ENCODE data around the gene HNRNPM. TPM values are rescaled to one million over a fixed set of nuclear protein-coding genes. Genes with fewer than 3 reads are reported as not detected.
"Not testable (repeated sequence)": the region's sequence is repeated elsewhere in the genome, so short reads cannot be mapped to it uniquely, and the experiment has no call there.

HNRNPM gene
- total RNA-seq, 1 experiment from 2014 or later: 118 TPM

DNA sequence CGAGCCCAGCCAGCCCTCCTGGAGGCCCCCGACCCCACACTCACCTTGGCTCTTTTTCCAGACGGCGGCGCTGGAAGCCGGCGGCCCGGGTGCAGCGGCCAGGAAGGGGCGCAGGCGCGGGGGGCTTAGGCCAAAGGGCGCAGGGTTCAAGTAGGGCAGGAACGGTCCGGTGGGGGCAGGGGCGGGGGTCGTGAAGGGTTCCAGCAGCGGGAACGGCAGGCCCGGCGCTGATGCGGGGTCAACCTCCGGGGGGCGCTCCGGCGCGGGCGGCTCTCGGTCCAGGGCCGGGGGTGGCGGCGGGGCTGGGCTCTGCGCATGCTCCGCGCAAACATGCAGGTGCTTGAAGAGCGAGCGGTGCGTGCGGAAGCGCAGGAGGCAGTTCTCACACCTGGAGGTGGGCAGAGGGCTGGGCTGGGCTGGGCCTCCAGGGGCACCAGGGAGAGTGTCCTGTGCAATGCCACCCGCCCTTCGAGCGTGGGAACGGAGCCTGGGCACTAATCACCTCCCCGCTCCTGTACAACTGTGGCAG lies 66.9 kb downstream of the HNRNPM start:
- DNase-seq (ENCODE audit: low read depth): no peak

DNA sequence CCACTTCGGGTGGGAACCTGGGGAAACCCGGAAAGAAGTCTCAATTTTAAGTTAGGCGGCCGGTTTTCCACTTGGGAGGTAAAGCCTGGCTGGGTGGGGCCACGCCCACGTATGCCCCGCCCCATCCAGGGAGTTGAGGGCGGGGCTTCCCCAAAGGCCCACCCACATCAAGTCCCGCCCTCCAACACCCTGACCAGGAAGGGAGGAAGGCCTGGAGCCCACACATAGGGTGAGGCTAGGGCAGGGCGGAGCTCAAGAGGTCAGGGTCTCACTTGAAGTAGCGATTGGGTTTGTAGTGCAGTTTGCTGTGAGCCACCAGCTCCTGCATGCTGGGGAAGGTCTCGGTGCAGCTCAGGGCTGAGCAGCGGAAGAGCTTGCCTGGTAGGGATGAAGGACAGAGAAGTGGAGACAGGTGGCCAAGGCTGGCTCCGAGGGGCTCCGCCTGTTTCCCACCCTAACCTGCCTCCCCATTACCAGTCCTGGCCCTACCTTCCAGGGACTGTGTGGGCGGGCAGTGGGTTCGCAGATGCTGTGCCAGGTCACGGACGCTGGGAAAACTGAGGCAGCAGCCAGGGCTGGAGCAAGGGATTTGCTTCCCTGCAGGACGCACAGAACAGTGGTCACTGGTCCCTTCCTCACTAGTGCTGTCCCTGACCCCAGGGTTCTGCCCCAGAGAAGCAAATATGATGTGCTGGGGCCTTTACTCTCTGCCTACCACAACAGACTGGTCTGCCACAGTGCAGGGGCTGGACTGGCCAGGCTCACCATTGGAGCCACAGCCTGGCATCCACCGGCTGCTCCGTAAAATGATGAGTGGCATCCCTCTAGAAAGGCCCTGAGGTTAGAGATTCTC lies 67.6 kb downstream of the HNRNPM start:
- DNase-seq (ENCODE audit: low read depth): peak; percentile 20

DNA sequence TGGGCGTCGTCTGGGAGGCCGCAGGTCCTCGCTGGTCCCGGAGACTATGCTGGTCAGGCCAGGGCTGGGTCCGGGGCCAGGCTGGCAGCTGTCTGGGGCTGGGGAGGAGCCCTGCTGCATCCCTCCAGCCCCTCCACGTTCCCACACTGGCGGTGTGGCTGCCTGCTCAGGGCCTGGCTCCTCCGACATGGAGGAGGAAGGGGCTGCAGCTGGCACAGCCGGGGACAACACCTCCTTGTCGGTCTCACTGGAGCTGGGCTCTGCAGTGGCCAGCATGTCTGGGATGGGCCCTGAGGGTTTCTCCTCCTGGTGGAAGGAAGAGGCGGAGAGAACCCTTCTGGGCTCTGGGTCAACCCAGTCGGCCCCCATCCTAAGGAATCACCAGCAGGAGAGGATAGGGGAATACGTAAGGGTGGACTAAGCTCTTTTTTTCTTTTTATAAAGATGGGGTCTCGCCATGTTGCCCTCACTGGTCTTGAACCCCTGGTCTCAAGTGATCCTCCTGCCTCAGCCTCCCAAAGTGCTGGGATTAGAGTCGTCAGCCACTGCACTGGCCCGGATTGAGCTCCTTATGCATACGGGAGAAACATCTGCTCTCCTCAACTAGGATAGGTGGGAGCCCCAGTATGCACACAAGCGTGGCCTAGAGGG lies 68.4 kb downstream of the HNRNPM start:
- no peak for DNase-seq (ENCODE audit: low read depth)

DNA sequence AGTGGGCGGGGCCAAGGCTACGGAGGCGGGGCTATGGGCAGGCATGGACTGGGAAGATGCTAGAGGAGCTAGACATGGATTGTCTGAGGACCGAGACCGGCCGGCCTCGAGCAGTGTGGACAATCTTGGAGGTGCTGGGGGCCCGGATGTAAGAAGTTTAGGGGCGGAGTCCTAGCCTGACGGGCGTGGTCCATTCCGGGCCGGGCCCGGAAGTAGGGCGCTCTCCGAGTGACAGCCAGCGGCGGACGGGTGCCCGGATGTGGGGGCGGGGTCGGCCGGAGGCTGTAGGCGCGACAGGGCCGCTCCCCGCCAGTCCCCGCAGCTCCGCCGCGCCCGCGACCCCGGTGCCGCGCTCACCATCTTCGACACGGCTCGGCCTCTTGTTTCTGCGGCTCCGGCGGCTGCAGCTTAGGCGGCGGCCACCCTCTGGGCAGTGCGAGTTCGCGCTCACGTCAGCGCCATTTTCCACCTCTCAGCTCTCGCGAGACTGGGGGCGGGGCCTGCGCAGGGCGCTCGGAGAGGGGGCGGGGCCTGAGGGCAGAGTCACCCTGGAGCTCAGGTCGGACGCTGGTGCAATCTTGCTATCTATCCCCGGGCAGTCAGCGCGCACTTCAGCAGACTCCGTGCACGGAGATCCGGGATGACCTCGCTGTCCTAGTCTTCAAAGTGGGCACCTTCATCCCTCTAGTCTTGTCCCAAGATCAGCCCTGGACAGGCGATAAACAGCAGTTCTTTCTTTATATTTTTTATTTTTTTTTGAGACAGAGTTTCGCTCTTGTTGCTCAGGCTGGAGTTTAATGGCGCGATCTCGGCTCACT lies 69.1 kb downstream of the HNRNPM start, which contains the start of gene ZNF414:
Gene ZNF414 (minus strand): TSS at position 481 of the 818 bp plus-strand sequence. CDS start 121 bp downstream, at position 360.
- DNase-seq (ENCODE audit: low read depth): peak; percentile 97

DNA sequence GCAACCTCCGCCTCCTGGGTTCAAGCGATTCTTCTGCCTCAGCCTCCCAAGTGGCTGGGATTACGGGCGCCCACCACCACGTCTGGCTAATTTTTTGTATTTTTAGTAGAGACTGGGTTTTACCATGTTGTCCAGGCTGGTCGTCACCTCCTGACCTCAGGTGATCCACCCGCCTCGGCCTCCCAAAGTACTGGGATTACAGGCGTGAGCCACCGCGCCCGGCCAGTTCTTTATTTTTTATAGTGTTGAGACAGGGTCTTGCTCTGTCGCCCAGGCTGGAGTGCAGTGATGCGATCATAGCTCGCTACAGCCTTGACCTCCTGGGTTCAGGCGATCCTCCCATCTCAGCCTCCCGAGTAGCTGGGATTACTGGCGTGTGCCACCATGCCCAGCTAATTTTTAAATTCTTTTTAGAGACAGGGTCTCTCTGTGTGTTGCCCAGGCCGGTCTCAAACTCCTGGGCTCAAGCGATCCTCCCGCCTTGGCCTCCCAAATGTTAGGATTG lies 69.8 kb downstream of the HNRNPM start:
- DNase-seq (ENCODE audit: low read depth): not testable (repeated sequence)

DNA sequence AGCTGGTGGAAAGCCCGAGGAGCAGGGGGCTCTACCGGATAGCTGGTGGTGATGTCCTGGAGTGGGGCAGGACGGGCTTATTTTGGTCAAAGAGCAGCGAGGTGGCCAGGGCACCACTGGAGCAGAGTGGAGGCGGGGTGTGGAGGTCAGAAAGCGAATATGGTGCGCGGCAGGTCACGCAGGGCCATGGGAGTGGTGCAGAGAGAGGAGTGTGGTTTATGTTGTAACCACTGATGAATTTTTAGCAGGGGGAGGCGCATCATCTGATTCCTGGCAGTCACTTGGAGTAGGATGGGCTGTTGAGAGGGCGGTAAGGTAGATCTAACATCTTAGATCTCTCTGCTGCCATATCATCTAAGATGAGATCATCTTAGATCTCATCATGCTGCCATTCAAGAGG lies 70.5 kb downstream of the HNRNPM start:
- no peak for DNase-seq (ENCODE audit: low read depth)

DNA sequence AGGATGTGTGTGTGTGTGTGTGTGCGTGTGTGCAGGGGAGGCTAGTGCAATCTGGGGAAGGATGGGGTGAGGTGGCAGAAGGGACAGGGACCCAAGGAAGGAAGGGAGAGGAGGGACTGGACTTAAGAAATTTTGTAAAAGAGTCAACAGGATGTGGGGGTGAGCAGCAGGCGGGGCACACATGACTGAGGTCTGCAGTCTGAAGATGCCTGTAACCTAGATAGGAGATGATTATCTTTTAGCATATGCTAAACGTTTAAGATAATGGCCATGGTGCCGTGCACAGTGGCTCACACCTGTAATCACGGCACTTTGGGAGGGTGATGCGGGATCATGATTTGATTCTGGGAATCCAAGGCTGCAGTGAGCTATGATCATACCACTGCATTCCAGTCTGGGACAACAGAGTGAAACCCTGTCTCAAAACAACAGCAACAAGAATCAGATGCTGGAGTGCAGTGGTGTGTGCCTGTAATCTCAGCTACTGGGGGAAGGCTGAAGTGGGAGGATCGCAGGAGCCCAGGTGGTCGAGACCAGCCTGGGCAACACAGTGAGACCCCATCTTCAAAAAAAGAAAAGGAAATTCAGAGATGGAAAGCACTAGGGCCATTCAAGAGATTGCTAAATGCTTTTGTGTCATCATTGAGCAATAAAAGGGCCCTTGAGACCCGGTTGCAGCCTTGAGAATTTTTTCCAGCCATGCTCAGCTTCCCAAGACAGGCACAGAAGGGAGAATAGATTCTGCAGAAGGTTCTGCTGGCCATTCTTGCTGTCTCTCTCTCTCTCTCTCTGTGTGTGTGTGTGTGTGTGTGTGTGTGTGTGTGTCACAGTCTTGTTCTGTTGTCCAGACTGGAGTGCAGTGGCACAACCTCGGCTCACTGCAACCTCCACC lies 73.0 kb downstream of the HNRNPM start:
- DNase-seq (ENCODE audit: low read depth): peak; percentile 37

DNA sequence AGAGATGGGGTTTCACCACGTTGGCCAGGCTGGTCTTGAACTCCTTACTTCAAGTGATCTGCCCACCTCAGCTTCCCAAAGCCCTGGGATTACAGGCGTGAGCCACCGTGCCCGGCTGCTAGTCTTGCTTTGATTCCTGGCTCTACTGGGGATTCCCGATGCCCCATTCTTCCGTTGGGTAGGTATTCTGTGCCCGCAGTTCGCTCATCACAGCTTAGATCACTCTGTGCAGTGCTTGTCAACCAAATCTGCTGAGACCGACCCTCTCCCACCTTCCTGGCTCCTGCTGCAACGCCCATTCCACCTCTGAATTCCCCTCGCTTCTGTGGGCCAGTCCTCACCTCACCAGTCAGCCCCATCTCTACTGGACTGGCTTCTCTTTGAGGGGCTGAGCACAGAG lies 73.8 kb downstream of the HNRNPM start:
- no peak for DNase-seq (ENCODE audit: low read depth)

DNA sequence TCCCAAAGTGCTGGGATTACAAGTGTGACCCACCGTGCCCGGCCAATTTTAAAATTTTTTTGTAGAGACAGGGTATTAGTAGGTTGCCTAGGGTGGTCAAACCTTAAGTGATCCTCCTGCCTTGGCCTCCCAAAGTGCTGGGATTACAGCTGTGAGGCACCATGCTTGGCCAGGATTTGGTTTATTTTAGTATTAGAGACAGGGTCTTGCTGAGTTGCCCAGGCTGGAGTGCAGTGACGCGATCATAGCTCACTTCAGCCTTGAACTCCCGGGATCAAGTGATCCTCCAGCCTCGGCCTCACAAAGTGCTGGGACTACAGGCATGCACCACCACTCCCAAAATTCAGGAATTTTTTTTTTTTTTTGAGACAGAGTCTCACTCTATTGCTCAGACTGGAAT lies 74.6 kb downstream of the HNRNPM start:
- no peak for DNase-seq (ENCODE audit: low read depth)

DNA sequence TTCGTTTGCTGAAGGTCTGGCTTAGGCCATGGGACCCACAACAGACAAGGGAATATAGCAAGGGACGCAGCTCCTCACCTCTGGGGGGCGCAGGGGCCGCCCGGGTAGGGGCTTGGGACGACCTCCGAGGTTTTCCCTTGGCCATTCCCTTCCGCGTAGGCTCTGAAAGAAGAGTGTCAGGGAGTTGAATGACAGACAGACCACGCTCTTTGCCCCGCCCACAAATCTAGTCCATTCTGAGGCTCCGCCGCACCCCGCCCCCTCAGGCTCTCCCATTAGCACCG lies 80.6 kb downstream of the HNRNPM start:
- DNase-seq (ENCODE audit: low read depth): no peak

DNA sequence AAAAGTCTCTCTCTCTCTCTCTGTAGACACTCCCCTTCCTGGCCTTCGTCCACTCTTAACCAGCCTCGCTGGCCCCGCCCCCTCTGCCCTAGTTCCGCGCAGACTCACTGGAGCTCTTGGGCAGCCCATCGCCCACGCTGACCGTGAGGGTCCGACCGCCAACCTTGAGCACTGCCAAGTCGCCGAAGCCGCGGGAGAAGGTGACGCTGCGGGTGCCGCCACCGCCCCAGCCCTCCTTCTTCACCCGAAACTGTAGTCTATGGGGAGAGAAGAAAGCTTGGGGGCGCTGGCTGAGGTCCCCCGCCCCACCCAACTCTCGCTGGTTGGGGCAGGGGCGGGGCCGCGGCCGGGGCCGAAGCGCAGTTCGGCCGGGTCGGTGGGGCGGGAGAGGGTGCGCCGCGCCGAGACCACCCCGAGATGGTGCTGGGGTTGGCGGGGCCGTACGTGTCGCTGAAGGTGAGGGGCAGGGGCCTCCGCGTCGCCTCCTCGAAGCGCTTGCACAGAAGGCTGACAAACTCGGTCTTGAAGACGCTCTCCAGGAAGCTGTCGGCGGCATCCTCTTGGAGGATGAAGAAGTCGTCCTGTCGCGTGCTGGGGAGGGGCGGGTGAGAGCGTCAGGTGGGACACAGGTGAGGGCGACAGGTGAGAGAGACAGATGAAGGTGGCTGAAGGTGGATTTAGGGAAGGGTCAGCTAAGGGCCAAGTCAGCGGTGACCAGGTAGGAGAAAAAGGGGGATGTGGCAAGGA lies 81.7 kb downstream of the HNRNPM start:
- peak; percentile 87 for DNase-seq (ENCODE audit: low read depth)

DNA sequence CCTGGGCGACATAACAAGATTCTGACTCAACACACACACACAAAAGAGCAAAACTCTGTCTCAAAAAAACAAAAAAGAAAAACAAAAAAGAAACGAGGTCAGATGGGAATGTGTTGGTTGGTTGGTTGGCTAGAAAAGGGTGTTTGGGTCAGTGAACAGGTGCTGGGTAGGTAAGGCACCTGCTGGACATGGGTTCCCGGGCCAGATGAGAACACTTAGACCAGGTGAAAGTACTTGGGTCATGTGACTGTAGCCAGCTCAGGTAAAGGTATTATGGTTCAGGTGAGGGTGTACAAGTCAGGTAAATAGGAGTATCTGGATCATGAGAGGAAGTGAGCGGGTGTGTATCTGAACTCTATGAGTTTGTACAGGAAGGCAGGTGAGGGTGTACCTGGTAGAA lies 83.7 kb downstream of the HNRNPM start:
- DNase-seq (ENCODE audit: low read depth): peak; percentile 11

DNA sequence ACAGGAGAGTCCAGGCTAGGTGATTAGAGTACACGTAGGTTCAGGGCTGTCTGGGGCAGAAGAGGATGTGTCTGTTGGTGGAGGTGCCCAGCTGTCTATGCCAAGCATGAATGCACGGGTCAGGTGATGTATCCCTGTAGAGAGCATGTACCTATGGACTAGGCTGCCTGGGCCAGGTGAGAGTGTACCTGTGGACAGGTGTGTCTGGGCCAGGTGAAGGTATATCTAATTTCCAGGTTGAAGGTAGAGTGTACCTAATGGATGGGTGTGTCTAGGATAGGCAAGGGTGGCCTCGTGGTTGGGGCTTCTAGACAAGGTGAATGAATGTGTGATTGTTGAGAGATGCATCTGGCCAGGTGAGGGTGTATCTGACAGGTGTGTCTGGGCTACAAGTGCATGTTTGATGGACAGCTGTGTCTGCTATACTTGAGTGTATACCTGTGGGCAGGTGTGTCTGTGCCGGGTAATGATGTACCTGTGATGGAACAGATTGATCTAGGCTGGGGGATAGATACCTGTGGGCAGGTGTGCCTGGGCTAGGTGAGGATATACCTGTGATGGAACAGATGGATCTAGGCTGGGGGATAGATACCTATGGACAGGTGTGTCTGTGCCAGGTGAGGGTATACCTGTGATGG lies 84.7 kb downstream of the HNRNPM start:
- DNase-seq (ENCODE audit: low read depth): no peak

DNA sequence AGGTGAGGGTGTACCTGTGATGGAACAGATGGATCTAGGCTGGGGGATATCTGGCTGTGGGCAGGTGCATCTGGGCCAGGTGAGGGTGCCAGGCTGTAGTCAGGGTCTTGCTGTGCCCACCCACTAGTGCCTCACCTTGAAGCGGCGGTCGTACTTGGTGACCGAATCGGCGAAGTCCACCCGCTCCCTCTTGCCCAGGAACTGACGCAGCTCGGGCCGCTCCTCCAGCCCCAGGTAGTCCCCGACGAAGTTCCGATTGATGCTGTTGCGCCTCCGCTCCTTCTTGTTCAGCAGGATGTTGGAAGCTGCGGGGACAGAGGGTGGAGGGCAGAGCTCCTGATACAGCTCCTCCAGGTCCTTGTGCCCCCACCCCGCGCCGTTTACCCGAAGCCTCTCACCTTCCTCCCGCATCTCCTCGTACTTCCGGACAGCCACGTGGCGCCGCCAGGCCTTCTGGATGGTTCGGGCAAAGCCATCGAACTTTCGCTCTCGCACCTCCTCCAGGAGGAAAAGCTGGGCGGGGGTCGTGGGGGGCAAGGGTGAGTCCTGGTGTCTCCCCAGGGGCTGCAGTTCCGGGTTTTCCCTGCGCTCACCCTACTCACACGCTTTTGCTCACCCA lies 85.4 kb downstream of the HNRNPM start:
- DNase-seq (ENCODE audit: low read depth): no peak

DNA sequence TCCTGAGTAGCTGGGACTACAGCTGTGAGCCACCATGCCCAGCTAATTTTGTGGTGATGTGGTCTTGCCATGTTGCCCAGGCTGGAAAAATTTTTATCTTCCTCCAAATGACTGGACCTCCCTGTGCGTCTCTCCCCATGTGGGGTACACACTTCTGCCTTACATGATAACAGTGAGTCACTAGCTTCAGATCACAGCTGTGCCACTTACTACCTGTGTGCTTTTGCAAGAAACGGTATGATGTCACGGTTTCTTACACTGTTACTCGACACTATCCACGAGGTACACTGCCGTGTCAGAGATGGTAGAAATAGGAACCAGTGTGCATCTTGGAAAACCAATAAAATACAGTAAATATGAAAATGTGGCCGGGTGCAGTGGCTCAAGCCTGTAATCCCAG lies 86.7 kb downstream of the HNRNPM start:
- DNase-seq (ENCODE audit: low read depth): no peak

DNA sequence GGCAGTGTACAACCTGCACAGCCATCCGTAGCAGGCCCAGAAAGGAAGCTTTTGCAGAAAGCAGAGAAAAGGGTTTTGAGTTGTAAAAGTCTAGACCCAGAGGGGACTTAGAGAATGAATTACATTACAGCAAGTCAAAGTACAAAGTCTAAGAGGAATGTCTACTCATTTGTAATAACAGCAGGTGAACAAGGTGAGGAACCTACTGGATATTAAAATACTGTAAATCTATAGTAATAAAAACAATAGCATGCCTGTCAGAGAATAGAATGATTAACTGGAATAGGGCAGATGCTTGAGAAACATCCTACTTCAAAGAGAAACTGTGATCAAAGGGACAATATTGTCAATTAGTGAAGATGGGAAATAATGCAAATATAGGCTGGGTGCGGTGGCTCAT lies 87.5 kb downstream of the HNRNPM start:
- no peak for DNase-seq (ENCODE audit: low read depth)

DNA sequence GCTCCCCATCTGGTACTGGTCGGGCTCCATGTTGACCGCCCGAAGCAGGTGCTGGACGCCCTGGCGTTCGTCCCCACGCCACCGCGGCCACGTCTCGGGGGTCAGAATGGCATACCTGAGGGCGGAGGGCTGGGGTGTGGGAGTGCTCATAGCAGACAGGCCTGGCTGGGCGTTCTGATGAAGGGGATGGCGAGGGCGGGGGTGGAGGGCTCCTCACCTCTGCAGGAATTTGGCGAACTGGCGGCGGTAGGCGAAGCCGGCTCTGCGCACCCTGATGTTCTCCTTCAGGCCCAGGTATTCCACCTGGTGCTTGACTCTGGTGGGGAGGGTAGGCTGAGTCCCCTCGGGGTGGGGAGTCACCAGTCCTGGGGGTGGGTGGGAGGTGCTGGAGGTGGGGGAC lies 91.5 kb downstream of the HNRNPM start:
- DNase-seq (ENCODE audit: low read depth): no peak

DNA sequence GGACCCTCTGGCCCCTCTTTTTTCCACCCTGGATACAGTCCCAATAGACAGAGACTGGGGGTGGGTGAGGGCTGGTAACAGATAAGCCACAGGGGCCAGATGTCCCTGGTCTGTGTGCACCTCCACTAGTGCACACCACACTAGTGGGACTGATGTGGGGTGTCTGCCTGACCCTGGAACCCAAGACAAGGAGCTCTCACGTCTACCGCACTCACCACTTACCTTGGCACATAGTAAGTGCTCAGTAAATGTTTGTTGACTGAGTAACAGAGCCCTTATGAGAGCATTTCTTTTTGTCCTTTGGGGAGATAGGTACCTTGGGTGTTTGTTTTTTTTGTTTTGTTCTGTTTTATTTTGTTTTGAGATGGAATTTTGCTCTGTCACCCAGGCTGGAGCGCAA lies 92.3 kb downstream of the HNRNPM start:
- no peak for DNase-seq (ENCODE audit: low read depth)
